Body of pancreas (tissue), 4 donors: Measurements from ENCODE around the gene ASMTL.

ENCODE experiments used
- POLR2A ChIP-seq, 3 donors: fragments of 450-650 bp; IDR thresholded peaks; one replicate each; pipeline ENCODE4 v1.6.1; 2016; ENCODE audit warnings: antibody characterized with exemption in 3 of 3, mild to moderate bottlenecking in 2 of 3
- TF ChIP-seq, protein P1 (sequence below), 7 experiments: fragments of 450-650 bp in 4 of 7; fragments of 200-600 bp in 3 of 7; sonication (generic) in 3 of 7; IDR thresholded peaks; one replicate each; pipeline ENCODE4 v1.5.1; 2016 to 2019; ENCODE audit warnings: antibody characterized with exemption in 7 of 7

DNA sequence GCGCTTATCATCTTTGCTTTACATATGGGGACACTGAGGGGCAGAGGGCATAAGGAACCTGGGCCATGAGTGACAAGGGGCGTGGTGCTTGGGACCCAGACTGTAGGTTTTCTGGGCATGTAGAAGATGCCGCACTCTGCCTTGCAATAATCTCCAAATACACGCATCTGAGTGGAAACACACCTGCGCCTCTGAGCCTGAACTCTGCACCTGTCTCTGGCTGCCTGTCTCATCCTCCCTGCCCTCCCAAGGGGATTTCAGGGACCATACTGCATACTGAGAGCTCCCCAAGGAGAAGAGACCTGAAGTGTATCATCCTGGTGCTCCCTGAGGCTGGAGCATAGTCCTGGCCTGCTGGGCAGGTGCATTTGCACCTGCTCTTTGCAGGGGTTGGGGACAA is 34.7 kb upstream of the ASMTL start:
- TF ChIP-seq, protein P1, sequence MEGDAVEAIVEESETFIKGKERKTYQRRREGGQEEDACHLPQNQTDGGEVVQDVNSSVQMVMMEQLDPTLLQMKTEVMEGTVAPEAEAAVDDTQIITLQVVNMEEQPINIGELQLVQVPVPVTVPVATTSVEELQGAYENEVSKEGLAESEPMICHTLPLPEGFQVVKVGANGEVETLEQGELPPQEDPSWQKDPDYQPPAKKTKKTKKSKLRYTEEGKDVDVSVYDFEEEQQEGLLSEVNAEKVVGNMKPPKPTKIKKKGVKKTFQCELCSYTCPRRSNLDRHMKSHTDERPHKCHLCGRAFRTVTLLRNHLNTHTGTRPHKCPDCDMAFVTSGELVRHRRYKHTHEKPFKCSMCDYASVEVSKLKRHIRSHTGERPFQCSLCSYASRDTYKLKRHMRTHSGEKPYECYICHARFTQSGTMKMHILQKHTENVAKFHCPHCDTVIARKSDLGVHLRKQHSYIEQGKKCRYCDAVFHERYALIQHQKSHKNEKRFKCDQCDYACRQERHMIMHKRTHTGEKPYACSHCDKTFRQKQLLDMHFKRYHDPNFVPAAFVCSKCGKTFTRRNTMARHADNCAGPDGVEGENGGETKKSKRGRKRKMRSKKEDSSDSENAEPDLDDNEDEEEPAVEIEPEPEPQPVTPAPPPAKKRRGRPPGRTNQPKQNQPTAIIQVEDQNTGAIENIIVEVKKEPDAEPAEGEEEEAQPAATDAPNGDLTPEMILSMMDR (IDR thresholded peaks at IDR 0.05): no peak
- no peak for TF ChIP-seq POLR2A (IDR thresholded peaks at IDR 0.05)
